Cerebellar nuclear complex (tissue), 1 donor: ENCODE data around the gene OR52I2.
A peak's percentile ranks its signal among the peaks of the same experiment; 100 is the strongest.

Source experiments
- DNase-seq, 2 experiments: peaks; one replicate each; lab custom pipeline; 2025; lab: John Stamatoyannopoulos, UW

OR52I2 gene

DNA sequence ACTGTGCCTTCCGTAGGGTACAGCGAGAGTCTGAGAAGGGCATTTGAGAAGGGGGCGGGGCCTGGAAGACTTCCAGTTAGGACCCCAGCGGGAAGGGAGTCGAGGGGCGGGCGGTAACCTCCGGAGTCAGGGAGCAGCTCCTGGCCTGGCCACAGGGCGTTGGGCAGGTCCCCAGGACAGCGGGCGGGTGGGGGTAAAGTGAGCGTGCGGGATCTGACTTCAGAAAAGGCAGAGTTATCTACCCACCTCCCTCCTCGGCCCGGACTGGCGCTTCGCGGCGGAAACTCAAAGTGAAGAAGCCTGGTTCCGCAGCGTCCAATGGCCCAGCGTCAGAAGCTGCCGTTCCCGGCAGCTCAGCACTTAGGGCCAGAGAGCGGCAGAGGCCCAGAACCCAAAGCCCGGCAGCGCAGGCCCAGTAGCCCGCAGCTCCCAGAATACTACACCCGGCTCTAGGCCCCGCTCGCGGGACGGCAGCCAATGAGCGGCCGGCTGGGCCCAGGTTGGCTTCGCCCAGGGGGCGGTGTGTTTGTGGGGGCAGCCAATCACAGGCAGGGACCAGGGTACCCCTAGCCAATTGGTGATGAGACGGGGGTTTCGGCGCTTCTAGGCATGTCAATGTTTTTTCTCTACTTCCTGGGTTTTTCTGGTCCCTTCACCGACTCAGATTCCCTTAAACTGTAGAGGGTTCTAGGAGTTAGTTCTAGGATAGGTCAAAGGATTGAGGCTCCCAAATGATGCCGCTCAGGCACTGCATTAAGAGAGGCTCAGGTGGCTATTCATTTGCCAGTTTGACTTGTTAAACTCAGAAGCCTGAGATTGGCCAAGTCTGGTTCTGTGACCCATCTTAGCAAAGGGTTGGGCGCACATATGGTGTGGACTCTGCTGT lies 26.5 kb downstream of the OR52I2 start, which contains the start of gene TRIM68:
Gene TRIM68 (minus strand): TSS at position 451 of the 886 bp plus-strand sequence. CDS start 2,727 bp downstream, outside the sequence.
- peak; percentile 45 to 91 for DNase-seq

- DNase-seq, result no peak
These were observed 28.9 kb downstream of the OR52I2 start for GRCh38 chr11:4610258-4610935.

GRCh38 chr11:4611986-4612385 lies 30.4 kb downstream of the OR52I2 start:
- DNase-seq, result no peak

GRCh38 chr11:4615856-4616444 lies 34.4 kb downstream of the OR52I2 start:
- no peak for DNase-seq

- no peak for DNase-seq
These were observed 38.0 kb downstream of the OR52I2 start for GRCh38 chr11:4619514-4619913.

- DNase-seq, result peak in 1 of 2 experiments; percentile 38
These were observed 44.9 kb downstream of the OR52I2 start for GRCh38 chr11:4626207-4627099.

GRCh38 chr11:4636136-4636535 lies 54.6 kb downstream of the OR52I2 start:
- DNase-seq, result no peak

DNA sequence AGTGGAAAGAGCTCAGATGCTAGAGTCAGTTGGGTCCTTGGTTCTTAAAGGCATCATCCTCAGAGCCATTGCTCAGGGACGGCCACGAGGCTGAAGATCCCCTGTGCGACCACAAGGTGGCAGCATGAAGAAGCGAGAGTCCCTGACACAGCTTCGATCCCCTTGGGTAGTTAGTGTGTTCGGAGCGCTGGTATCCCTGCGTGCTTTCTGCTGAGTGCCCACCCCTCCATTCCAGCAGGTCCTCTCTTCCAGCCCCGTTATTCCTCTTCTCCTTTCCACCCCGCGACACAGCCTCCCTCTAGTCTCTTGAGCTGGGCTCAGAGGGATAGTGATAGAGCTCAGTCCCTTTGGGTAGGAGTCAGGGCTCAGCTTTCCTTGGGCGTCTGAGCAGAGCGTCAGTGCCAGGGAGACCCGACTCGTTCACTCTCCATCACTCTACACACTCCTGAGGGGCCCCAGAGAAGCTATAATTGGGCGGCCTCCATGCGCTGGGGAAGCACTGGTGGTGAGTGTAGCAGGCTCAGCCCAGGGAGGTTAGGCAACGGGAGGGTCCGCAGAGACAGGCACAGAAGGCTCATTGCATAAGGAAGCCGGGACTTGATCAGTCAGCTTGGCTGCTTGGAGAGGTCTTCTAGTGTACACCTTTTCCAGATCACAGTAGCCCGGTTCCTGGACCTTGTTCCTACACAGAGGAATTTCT lies 55.6 kb downstream of the OR52I2 start, which contains the start of gene OR51D1:
Gene OR51D1 (plus strand): TSS at position 516 of the 700 bp plus-strand sequence. CDS start 2,314 bp downstream, outside the sequence.
- peak in 1 of 2 experiments; percentile 38 for DNase-seq

GRCh38 chr11:4637662-4638047 lies 56.1 kb downstream of the OR52I2 start:
- no peak for DNase-seq

DNA sequence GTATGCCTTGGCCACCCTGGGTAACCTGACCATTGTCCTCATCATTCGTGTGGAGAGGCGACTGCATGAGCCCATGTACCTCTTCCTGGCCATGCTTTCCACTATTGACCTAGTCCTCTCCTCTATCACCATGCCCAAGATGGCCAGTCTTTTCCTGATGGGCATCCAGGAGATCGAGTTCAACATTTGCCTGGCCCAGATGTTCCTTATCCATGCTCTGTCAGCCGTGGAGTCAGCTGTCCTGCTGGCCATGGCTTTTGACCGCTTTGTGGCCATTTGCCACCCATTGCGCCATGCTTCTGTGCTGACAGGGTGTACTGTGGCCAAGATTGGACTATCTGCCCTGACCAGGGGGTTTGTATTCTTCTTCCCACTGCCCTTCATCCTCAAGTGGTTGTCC lies 58.4 kb downstream of the OR52I2 start:
- no peak for DNase-seq

GRCh38 chr11:4641501-4641900 lies 60.0 kb downstream of the OR52I2 start:
- DNase-seq, result no peak

DNA sequence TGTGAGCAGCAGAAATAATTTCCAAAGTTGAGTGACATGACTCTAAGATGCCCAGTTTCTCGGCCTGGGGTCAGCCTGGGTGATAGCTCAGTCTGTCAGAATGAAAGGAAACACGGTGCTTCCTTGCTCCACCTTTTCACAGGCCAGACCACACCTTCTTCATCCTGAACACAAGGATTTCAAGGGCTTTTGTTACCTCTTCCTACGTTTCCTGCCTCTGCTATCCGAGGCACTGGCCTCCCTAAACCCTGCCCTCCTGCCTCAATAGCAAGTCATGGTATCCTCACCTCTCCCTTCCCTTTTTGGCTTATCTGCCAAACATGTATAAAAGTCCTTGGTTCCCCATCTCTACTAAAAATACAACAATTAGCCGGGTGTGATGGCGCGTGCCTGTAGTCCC lies 60.5 kb downstream of the OR52I2 start:
- DNase-seq, result no peak
